Osteoblast (primary cell): ENCODE data around the gene EPHB3. TPM values are rescaled to one million over a fixed set of nuclear protein-coding genes. Genes with fewer than 3 reads are reported as not detected.
A peak's percentile ranks its signal among the peaks of the same experiment; 100 is the strongest.

ENCODE experiments used
- DNase-seq: peaks from one replicate; pipeline ENCODE4 v3.0.0; 2011; ENCODE audit warnings: low spot score, mixed read lengths; ENCODE audit not compliant: insufficient read length; ENCODE audit errors: missing footprints
- H2AFZ ChIP-seq: 2 replicates; pipeline ENCODE4 v1.6.0; 2011; ENCODE audit warnings: mild to moderate bottlenecking, low read length
- H3K27ac ChIP-seq: 2 replicates; pipeline ENCODE4 v1.5.1; 2011; ENCODE audit warnings: mild to moderate bottlenecking, low read depth, low read length, moderate library complexity
- H3K27me3 ChIP-seq: 2 replicates; pipeline ENCODE4 v1.6.0; 2012; ENCODE audit warnings: mild to moderate bottlenecking, control low read depth, inconsistent platforms, low read length, moderate library complexity; ENCODE audit not compliant: insufficient read depth
- H3K36me3 ChIP-seq: 2 replicates; pipeline ENCODE4 v1.5.1; 2011; ENCODE audit warnings: mild to moderate bottlenecking, low read length, control low read depth, moderate library complexity; ENCODE audit not compliant: insufficient read depth
- H3K4me1 ChIP-seq: 2 replicates; pipeline ENCODE4 v1.5.1; 2011; ENCODE audit warnings: mild to moderate bottlenecking, low read length, control low read depth, moderate library complexity; ENCODE audit not compliant: insufficient read depth
- H3K4me2 ChIP-seq: 2 replicates; pipeline ENCODE4 v1.6.0; 2011; ENCODE audit warnings: mild to moderate bottlenecking, low read length; ENCODE audit not compliant: insufficient read depth
- H3K4me3 ChIP-seq: fragments of 200-600 bp; sonication (generic); 3 replicates; pipeline ENCODE4 v1.5.1; 2012; ENCODE audit warnings: mild to moderate bottlenecking, low read length, inconsistent platforms; ENCODE audit not compliant: insufficient read depth
- H3K79me2 ChIP-seq: 2 replicates; pipeline ENCODE4 v1.6.0; 2012; ENCODE audit warnings: mild to moderate bottlenecking, low read length, control low read depth, inconsistent platforms; ENCODE audit not compliant: insufficient read depth
- H3K9me3 ChIP-seq: 2 replicates; pipeline ENCODE4 v1.5.1; 2011; ENCODE audit warnings: low read depth, low read length, control low read depth
- H4K20me1 ChIP-seq: 2 replicates; pipeline ENCODE4 v1.6.0; 2012; ENCODE audit warnings: mild to moderate bottlenecking, low read length, control low read depth; ENCODE audit not compliant: insufficient read depth
- CTCF ChIP-seq: IDR thresholded peaks from 2 replicates; pipeline ENCODE4 v1.5.1; 2011; ENCODE audit warnings: mild to moderate bottlenecking, low read depth, low read length, moderate library complexity; ENCODE audit errors: extremely low read depth
- total RNA-seq: library from RNA; depleted of rRNA; stranded (reverse); fragments of >200 nt; gene quantifications from 2 replicates; pipeline ENCODE4 v1.2.3, GENCODE V29; 2012

The EPHB3 gene
- total RNA-seq, 1 donor = 3.6 TPM

GRCh38 chr3:184626923-184627322, 65.3 kb downstream of the EPHB3 start:
- Histone ChIP-seq H3K4me1 (no peaks in the 10 kb centered on the region), H4K20me1 (no peaks in the 10 kb centered on the region), H3K27me3 (peaks cover 11% of the 10 kb centered on the region), H3K4me2 (no peak overlapping the region), H3K27ac (no peak overlapping the region), H3K4me3 (no peak overlapping the region), H3K79me2 (no peaks in the 10 kb centered on the region), H3K36me3 (no peaks in the 10 kb centered on the region), H3K9me3 (no peaks in the 10 kb centered on the region), H2AFZ (no peak overlapping the region)
- no peak for TF ChIP-seq CTCF
- no peak for DNase-seq

DNA sequence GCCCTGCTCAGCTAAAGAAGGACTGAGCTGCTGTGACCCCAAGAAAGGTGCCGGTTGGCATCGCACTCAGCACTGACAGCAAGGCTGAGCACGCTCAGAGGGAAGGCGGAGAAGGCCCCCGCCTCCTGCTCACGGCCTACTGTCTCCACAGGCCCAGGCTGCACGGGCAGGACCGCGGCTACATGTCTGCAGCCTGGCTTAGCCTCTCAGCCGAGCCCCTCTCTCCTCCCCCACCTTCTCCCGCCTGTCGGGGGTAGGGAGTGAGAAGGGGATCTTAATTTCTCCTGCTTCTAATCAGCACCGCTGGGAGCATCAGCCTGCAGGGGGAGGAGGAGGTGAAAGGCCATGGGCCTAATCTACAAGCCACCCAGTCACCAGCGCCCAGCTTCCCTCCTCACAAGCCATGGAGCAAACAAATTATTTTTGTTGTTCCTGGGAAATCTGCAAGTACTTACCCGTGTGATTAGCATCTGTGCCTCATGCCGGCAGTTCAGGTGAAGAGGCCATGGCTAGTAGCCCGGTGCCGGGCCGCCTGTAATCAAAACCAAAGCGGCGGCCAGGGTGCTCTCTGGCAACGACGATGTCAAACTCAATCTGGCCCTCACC, 68.1 kb downstream of the EPHB3 start:
- Histone ChIP-seq H3K4me1 (no peaks in the 10 kb centered on the region), H3K27me3 (peaks cover 16% of the 10 kb centered on the region), H3K79me2 (no peaks in the 10 kb centered on the region), H3K4me3 (no peak overlapping the region), H4K20me1 (no peaks in the 10 kb centered on the region), H3K36me3 (no peaks in the 10 kb centered on the region), H3K27ac (no peak overlapping the region), H3K4me2 (no peak overlapping the region), H2AFZ (no peak overlapping the region), H3K9me3 (no peaks in the 10 kb centered on the region)
- TF ChIP-seq CTCF = no peak
- DNase-seq = peak; percentile 35

GRCh38 chr3:184630861-184631471, 69.4 kb downstream of the EPHB3 start:
- H2AFZ ChIP-seq = no peak overlapping the region
- no peak overlapping the region for H3K4me2 ChIP-seq
- no peaks in the 10 kb centered on the region for H4K20me1 ChIP-seq
- H3K36me3 ChIP-seq = no peaks in the 10 kb centered on the region
- no peak overlapping the region for H3K27ac ChIP-seq
- H3K9me3 ChIP-seq = no peaks in the 10 kb centered on the region
- H3K4me1 ChIP-seq = no peaks in the 10 kb centered on the region
- no peak overlapping the region for H3K4me3 ChIP-seq
- peak; percentile 50 for DNase-seq
- no peaks in the 10 kb centered on the region for H3K79me2 ChIP-seq
- TF ChIP-seq CTCF = no peak
- peaks cover 19% of the 10 kb centered on the region for H3K27me3 ChIP-seq

DNA sequence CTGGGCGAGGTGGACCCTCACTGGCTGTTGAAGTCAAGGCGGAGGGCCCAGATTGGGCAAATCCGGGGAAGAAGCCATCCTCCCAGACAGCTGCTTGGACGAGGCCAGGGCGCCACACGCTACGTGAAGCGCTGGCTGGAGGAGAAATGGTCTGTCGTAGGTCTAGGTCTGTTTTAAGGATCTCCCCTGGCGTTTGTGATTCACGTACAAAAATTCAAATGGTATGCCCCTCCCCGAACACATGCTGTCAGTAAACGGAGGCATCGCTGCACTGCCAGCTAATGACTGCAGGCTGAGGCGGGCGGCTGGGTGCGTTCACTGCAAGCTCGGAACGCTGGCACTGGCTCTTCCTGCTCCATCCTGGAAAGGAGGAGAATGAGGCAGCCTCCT, 69.9 kb downstream of the EPHB3 start:
- H3K4me1 ChIP-seq = peaks cover under 1% of the 10 kb centered on the region
- peaks cover 19% of the 10 kb centered on the region for H3K27me3 ChIP-seq
- no peak for TF ChIP-seq CTCF
- H4K20me1 ChIP-seq = no peaks in the 10 kb centered on the region
- no peaks in the 10 kb centered on the region for H3K9me3 ChIP-seq
- no peak overlapping the region for H2AFZ ChIP-seq
- DNase-seq = no peak
- H3K4me2 ChIP-seq = no peak overlapping the region
- H3K27ac ChIP-seq = no peak overlapping the region
- H3K79me2 ChIP-seq = no peaks in the 10 kb centered on the region
- no peaks in the 10 kb centered on the region for H3K36me3 ChIP-seq
- H3K4me3 ChIP-seq = no peak overlapping the region

Other genes starting within 250 kb of the EPHB3 start
- gene EIF4G1, start 247.2 kb upstream of the EPHB3 start, total RNA-seq = 215 and 245 TPM in 2 replicates
- 9.8 and 10.6 TPM in 2 replicates for gene FAM131A, start 224.2 kb upstream of the EPHB3 start, total RNA-seq
- 3.2 and 4.3 TPM in 2 replicates for gene CLCN2, start 200.2 kb upstream of the EPHB3 start, total RNA-seq
- gene POLR2H, start 200.1 kb upstream of the EPHB3 start, total RNA-seq = 47.4 and 61.2 TPM in 2 replicates
- under 0.01 TPM in 1 of 2 replicates, not detected in the other for gene THPO, start 183.6 kb upstream of the EPHB3 start, total RNA-seq
- 0.29 and 0.36 TPM in 2 replicates for gene CHRD, start 181.7 kb upstream of the EPHB3 start, total RNA-seq
- gene MAGEF1, start 150.3 kb downstream of the EPHB3 start, total RNA-seq = 18.8 and 22.1 TPM in 2 replicates